Breast epithelium (tissue), 4 donors: ENCODE results near the gene TEP1. TPM values are rescaled to one million over a fixed set of nuclear protein-coding genes. Genes with fewer than 3 reads are reported as not detected.

ENCODE experiments used
- DNase-seq, 2 donors: peaks; one replicate each; pipeline ENCODE4 v3.0.0-alpha.2; 2019; ENCODE audit warnings: low spot score in 2 of 2
- H3K27ac ChIP-seq, 2 donors: fragments of 200-600 bp; sonication (generic) in 1 of 2; one replicate each; pipeline ENCODE4 v1.5.1; 2016 to 2019; ENCODE audit warnings: mild to moderate bottlenecking in 1 of 2
- H3K27me3 ChIP-seq, 2 donors: fragments of 200-600 bp; sonication (generic) in 1 of 2; one replicate each; pipeline versions ENCODE4 v1.5.1 to v1.6.0; 2017 to 2019; ENCODE audit warnings: control low read depth in 1 of 2, mild to moderate bottlenecking in 1 of 2
- H3K36me3 ChIP-seq: fragments of 200-600 bp; one replicate; pipeline ENCODE4 v1.5.1; 2019
- H3K4me1 ChIP-seq, 2 donors: fragments of 200-600 bp; sonication (generic); one replicate each; pipeline ENCODE4 v1.5.1; 2016 to 2019; ENCODE audit warnings: control low read depth in 1 of 2
- H3K4me3 ChIP-seq, 3 donors: fragments of 200-600 bp; sonication (generic); 1 replicate in 2 of 3; 2 replicates in 1 of 3; pipeline ENCODE4 v1.5.1; 2016 to 2019; ENCODE audit warnings: mild to moderate bottlenecking in 3 of 3, moderate library complexity in 2 of 3
- H3K9me3 ChIP-seq, 2 donors: fragments of 200-600 bp; sonication (generic) in 1 of 2; one replicate each; pipeline ENCODE4 v1.5.1; 2016 to 2019; ENCODE audit warnings: control low read depth in 1 of 2
- POLR2A ChIP-seq: fragments of 450-650 bp; IDR thresholded peaks from one replicate; pipeline ENCODE4 v1.6.1; 2016; ENCODE audit warnings: antibody characterized with exemption, mild to moderate bottlenecking, moderate library complexity
- POLR2AphosphoS5 ChIP-seq, 3 donors: sonication (generic); formaldehyde crosslinking; IDR thresholded peaks; one replicate each; pipeline ENCODE4 v1.6.1; 2017; ENCODE audit warnings: antibody characterized with exemption in 3 of 3
- intact Hi-C: fragments of 100-400 bp; cut with DNase I; formaldehyde crosslinking; loops from one replicate; pipeline ENCODE4 v1.15.1; 2023; ENCODE audit warnings: low total_unique reads
- total RNA-seq, 3 donors: library from RNA; depleted of rRNA; stranded (reverse); fragments of >200 nt; gene quantifications; one replicate each; pipeline ENCODE4 v1.1.0, GENCODE V29; 2016
- TF ChIP-seq, protein P1 (sequence below), 3 donors: fragments of 450-650 bp; IDR thresholded peaks; one replicate each; pipeline ENCODE4 v1.5.1; 2016 to 2017; ENCODE audit warnings: antibody characterized with exemption in 3 of 3, mild to moderate bottlenecking in 3 of 3, moderate library complexity in 3 of 3

The TEP1 gene
- total RNA-seq, 3 donors from 2014 or later: 21.3 to 34.5 (median 27.2) TPM

DNA sequence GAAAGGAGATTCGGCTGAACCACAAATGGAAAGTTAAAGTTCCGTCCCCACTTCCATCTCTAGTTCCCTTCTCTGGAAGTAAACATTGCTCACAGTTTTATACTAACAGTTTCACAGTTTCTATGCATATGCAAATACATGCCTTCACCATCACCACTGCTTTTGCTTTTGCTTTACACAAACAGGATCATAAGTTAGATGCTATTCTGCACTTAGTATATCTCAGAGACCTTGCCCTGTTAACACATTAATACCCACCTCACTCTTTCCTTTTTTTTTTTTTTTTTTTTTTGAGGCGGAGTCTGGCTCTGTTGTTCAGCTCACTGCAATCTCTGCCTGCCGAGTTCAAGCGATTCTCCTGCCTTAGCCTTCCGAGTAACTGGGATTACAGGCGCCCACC, 890 bp downstream of the TEP1 start:
- peak overlapping the region; percentile 95 to 97 for H3K27ac ChIP-seq
- no peak for DNase-seq
- intact Hi-C loops: loop anchor here (5.0 kb wide), 1 partner anchor 195 kb away; no protein-coding TSS in a partner anchor

DNA sequence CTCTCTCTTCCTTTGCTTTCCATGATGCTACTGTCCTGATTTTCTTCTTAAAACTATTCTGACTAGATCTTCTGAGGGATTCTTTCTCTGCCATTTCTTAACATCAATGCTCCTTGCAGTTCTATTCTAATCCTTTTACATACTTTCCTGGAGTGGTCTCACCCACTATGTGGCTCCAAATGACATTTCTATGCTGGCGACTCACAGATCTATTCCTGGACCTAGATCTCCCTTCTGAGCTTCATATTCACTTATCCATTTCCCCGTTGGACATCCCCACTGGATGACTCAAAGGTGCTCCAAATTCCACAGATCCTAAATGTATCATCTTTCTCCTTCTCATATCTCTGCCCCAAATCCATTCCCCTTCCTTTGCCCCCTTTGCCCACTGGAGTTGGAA, 4.1 kb downstream of the TEP1 start:
- intact Hi-C loops: no loop called here
- DNase-seq: no peak
- Histone ChIP-seq H3K27ac (no peak overlapping the region), H3K27me3 (no peaks in the 10 kb centered on the region), H3K36me3 (no peaks in the 10 kb centered on the region), H3K4me1 (peaks cover 2 to 4% of the 10 kb centered on the region in 2 donors), H3K9me3 (no peaks in the 10 kb centered on the region), H3K4me3 (no peak overlapping the region)
- TF ChIP-seq, protein P1, sequence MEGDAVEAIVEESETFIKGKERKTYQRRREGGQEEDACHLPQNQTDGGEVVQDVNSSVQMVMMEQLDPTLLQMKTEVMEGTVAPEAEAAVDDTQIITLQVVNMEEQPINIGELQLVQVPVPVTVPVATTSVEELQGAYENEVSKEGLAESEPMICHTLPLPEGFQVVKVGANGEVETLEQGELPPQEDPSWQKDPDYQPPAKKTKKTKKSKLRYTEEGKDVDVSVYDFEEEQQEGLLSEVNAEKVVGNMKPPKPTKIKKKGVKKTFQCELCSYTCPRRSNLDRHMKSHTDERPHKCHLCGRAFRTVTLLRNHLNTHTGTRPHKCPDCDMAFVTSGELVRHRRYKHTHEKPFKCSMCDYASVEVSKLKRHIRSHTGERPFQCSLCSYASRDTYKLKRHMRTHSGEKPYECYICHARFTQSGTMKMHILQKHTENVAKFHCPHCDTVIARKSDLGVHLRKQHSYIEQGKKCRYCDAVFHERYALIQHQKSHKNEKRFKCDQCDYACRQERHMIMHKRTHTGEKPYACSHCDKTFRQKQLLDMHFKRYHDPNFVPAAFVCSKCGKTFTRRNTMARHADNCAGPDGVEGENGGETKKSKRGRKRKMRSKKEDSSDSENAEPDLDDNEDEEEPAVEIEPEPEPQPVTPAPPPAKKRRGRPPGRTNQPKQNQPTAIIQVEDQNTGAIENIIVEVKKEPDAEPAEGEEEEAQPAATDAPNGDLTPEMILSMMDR (IDR thresholded peaks at IDR 0.05): no peak
- TF ChIP-seq POLR2AphosphoS5 (IDR thresholded peaks at IDR 0.05): no peak
- TF ChIP-seq POLR2A: no peak

More for the DNA sequence above, 890 bp downstream of the TEP1 start:
- TF ChIP-seq, protein P1 (IDR thresholded peaks at IDR 0.05): no peak
- TF ChIP-seq POLR2AphosphoS5 (IDR thresholded peaks at IDR 0.05) (no peak), POLR2A (no peak)
- peak overlapping the region; percentile 79 to 86 (median 81) for H3K4me3 ChIP-seq
- peaks cover 2 to 4% of the 10 kb centered on the region in 2 donors for H3K4me1 ChIP-seq
- no peaks in the 10 kb centered on the region for H3K9me3 ChIP-seq
- H3K36me3 ChIP-seq: no peaks in the 10 kb centered on the region
- no peaks in the 10 kb centered on the region for H3K27me3 ChIP-seq

DNA sequence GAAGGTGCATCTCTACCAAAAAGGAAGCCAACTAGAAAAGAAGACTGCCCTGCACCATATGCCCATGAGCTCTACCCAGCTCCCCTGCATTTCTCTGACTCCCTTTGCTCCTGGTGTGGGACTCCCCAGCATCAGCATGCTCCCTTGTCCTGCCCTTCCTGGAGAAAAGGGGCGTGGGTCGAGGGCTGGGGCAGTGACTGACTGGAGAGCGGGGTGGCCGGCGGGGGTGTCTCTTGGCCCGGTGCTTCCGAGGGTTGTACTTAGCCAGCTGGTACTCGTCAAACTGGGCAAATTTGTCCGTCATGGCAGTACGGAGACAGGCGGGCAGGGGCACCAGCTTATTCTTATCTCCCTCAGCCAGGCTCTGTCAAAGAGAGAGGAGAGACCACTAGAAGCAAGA, 9.8 kb downstream of the TEP1 start:
- H3K27ac ChIP-seq: no peak overlapping the region
- no peaks in the 10 kb centered on the region for H3K9me3 ChIP-seq
- no peaks in the 10 kb centered on the region for H3K4me1 ChIP-seq
- no peaks in the 10 kb centered on the region for H3K36me3 ChIP-seq
- H3K27me3 ChIP-seq: no peaks in the 10 kb centered on the region
- intact Hi-C loops: no loop called here
- DNase-seq: no peak
- TF ChIP-seq POLR2A (no peak), POLR2AphosphoS5 (IDR thresholded peaks at IDR 0.05) (no peak)
- TF ChIP-seq, protein P1 (IDR thresholded peaks at IDR 0.05): no peak
- no peak overlapping the region for H3K4me3 ChIP-seq

DNA sequence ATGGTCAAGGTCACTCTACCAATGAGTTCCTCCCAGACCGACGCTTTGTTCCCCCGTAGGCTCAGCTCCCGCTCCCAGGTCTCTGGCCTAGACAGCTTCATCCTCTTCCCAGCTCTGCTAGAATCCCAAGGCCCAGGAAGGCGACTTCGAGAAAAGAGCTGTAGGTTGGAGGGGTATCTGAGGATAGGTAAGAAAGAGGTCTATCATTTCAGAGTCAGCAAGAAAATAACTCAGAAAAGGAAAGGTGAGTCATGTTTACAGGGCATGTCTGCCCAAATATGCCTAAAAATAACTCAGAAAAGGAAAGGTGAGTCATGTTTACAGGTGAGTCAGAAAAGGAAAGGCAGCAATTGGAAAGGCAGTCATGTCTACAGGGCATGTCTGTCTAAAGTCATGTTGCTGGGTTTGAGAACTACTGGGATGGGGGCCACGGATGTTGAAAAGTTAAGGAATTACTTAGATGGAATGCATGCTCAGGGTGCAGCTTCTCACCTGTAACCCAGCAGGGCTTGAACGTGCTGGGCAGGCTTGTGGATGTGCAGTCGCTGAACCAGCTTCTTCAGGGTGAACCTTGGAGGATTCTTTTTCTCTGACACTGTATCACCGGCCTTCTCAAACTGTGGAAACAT, 12.2 kb downstream of the TEP1 start:
- TF ChIP-seq, protein P1 (IDR thresholded peaks at IDR 0.05): no peak
- TF ChIP-seq POLR2AphosphoS5 (IDR thresholded peaks at IDR 0.05) (no peak), POLR2A (no peak)
- intact Hi-C loops: no loop called here
- no peaks in the 10 kb centered on the region for H3K27me3 ChIP-seq
- DNase-seq: no peak
- H3K9me3 ChIP-seq: no peaks in the 10 kb centered on the region
- H3K4me3 ChIP-seq: no peak overlapping the region
- peak overlapping the region; percentile 66 to 67 for H3K27ac ChIP-seq
- no peaks in the 10 kb centered on the region for H3K36me3 ChIP-seq
- H3K4me1 ChIP-seq: no peaks in the 10 kb centered on the region

DNA sequence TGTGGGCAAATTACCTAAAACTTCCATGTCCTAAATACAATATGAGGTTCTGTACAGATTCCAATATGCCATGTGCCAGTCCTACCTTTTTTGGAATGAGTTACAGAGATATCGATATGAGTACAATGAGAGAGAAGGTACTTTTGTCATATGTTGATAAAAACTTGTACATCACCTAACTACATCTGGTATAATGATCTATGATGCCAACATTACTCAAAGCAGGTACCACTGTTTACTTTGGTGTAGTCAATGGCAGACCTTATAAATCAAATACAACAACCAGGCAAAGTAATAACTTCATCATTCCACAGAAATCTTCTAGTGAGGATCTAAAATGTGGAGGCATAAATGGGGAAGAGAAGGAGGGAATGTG, 12.7 kb downstream of the TEP1 start:
- no peaks in the 10 kb centered on the region for H3K27me3 ChIP-seq
- TF ChIP-seq, protein P1 (IDR thresholded peaks at IDR 0.05): no peak
- no peak for TF ChIP-seq POLR2AphosphoS5 (IDR thresholded peaks at IDR 0.05)
- no peak for TF ChIP-seq POLR2A
- H3K27ac ChIP-seq: peak overlapping the region; percentile 66 to 67
- H3K4me1 ChIP-seq: no peaks in the 10 kb centered on the region
- intact Hi-C loops: no loop called here
- no peaks in the 10 kb centered on the region for H3K9me3 ChIP-seq
- DNase-seq: no peak
- no peak overlapping the region for H3K4me3 ChIP-seq
- peaks cover 2% of the 10 kb centered on the region for H3K36me3 ChIP-seq
